HG03354 (cell line): ENCODE measurements around the gene STARD13.
A peak's percentile ranks its signal among the peaks of the same experiment; 100 is the strongest.

Source experiments
- ATAC-seq: cut with Tn5 transposase; IDR thresholded peaks from one replicate; pipeline ENCODE4 v1.9.1; 2021; ENCODE audit warnings: mild to moderate bottlenecking; ENCODE audit not compliant: unreplicated experiment, poor library complexity, severe bottlenecking

The STARD13 gene

DNA sequence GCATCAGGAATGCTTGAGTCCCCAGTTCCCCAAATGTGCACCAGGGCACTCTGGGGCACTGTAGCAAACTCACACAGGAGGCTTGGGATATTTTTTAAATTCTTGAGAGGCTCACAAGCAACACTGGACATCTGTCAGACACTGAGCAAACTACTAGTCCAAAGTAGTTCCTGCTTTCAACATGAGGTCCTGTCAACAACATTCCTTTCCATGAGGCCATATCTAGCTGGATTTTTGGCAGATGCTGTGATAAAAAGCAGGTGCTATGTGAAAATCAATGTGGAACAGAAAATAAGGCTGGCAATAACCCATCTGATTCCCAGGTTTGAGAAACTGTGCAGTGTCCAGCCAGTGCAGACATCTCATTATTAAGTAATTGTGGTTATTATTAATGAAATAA lies 50.5 kb downstream of the STARD13 start:
- ATAC-seq, result no peak

DNA sequence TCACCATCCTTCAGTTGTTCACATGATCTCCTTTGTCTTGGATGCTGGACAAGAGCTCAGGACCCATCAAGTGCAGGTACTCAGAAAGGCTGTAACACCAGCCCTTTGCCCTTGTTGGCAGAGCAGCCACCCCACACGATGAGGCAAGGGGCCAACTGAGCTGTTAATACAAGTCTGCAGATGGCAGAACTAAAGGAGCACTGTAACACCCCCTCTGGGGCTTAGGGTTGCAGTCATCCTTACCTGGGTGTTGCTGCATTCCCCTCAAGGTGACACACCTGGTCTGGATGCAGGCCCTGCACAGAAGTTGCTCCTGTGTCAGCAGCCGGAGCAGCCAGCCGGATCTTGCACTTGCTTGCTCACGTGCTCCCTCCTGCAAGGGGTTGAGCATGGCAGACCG lies 52.0 kb downstream of the STARD13 start:
- ATAC-seq, result no peak

DNA sequence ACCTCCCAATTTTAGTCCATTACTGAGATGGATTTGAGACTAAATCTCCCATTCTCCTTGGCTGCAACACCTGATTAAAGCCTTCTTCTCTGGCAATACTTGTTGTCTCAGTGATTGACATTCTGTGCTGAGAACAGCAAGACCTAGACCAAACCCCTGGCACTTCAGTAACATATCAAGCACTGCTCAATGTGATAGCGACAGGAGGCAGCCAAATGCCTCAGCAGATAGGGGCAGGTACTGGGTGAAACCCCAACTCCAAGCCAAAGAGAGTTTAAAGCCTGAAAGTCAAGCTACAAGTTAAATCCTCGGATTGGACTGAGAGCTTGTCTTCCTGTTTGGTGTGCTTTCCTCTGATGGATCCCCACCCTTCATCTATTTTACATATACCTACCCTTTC lies 52.7 kb downstream of the STARD13 start:
- no peak for ATAC-seq

DNA sequence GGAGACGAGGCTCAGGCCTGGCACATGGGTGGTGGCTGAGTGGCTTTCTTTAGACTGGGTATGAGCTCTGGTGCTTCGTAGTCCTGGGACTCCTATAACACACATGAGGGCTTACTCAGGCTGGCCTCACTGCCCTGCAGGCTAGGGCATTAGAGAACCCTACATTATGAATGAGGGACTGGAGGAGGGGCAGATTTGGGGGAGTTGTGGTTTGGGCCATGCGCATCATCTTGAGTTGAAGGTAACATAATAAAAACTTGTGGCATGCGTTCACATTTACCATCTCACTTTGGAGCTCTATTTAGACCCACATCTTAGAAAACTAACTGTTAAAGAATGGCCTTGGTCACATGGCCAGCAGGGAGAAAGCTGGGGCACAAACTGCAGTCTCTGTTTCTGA lies 54.2 kb downstream of the STARD13 start:
- ATAC-seq, result no peak

DNA sequence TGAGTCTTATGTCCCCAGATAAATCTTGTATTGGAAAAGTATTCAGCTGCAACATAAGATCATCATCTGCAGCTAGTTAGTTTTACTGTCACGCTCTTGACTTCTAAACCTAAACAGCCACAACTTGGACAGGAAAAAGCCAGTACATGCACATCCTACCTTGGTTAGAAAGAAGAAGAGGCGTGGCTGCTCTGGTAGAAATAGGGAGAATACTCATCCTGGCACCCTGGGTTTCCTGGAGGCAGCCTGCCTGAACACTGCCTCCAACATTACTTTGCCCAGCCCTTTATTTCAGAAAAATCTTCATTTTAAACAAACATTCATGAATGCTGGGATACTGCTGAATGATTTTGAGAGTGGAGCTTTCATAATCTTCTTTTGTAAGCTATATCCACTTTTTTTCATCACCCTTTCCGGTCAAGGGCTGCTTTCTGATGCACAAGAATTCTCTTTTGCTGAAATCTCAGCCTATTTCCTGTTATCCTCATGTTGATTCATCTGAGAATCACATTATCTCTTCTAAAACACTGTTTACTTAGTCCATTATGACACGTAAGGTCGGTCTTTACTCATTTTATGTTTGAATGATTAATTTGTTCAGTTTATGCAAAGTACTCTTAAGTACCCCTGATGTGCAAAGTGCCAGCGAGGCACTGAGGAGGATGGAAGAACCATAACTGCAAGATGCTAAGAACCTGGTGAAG lies 55.2 kb downstream of the STARD13 start:
- ATAC-seq, result no peak

DNA sequence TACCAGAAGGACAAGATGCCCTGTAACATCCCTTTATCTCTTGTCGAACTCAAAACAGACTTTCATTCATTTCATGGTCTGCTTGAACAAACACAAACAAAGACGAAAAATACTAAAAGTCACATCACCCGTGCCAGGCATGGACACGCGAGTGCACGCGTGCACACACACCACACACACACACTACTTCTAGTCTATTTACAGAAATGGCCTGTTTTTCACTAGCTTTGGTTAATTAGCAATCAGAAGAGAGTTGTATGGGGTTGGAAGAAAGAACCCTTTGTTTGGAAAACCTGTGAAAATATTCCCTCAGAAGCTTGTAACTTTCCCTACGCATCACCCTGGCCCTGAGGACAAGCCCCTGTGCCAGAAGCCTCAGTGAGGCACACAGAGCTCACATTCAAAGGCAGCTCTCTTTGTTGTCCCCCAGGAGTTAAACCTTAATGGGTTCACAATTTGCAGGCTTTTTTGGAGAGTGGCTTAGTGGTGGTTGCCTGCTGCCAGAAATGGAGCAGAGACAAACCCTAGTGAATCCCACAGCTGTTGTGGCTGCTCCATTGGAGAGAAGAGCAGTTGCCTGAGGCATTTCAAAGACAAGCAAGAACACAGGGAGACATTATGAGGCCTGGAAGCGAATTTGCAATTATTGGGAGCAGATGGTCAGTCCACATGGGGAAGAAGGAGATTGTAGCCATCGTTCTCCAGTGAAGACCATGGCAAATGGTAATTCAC lies 55.9 kb downstream of the STARD13 start:
- ATAC-seq, result no peak

DNA sequence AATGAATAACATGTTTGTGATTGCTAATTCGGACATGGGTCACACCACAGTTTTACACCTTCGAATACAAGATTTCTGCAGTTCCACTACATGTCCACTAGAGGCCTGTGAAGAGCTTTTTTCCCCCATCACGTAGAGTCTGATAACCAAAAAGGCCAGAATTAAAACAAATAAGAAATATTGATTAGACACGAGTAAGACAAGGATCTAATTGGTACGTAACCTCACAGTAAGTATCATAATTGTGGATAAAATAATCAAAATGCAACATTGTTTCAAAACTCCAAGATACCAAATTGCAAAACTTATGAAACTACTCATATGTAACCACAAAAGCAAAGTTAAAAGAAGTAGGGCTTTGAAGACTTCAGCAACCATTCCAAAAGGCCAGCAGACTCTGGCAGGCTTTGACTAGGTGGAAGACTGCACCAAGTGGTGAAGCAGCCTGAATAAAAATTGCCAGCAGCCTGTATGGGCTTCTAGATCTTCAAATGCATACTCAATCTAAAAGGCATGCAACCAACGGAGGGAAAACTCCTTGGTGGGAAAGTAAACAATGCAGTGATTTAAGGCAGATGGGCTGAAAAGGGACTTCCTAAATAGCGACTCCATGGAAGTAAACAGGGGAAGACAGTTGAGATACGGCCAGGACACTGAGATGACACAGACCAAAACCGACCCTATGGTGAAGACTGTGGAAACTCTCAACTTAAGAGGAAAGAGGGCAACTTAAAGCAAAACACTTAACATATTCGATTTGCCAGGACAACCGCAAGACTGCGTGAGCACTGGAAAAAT lies 56.7 kb downstream of the STARD13 start:
- ATAC-seq, result peak; percentile 84

DNA sequence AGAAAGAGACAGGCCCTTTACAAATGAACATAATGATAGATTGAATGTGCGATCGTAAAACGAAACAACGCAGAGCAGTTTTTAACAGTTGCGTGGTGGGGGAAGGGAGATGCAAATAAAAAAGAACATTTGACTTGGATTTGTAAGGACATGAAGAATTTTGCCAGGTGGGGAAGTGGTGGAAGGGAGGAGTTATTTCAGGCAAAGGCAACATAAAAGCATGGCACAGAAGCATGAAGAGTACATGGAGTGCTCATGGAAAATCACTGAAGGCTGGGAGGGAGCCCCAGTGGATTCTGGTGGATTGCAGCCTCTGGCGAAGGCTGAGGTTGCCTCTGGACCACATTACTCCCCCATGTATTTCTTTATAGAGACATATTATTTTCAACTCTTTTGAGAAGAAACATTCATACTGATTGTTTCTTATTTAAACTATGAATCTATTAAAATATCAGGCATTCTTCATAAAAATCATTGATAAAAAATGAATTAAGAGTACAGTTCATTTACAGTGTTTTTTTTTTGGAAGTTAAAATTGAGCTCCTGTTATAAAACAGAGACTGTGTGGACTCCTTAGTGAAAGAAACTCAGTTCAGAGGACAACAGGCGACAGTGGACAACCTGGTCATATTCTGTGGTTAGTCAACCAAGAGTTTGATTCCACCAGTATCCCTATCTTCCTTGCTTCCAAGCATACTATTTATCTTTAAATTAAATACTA lies 57.5 kb downstream of the STARD13 start:
- ATAC-seq, result peak; percentile 12

DNA sequence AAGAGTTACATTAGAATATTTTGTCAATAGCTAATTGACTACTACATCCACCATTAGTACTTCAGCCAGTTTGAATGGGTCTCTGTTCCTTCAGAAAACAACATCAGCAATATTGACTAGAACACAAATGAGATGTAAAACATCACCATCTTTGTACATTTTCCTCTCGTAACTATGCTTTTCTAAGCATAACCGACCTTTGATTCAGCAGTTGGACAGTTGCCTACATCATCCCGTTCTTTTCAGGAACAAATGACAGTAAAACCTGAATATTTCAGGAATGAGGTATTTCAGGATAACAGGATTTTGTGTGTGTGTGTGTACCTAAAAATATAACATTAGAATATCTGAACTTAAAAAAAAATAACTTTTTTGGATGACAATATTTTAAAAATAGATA lies 60.9 kb downstream of the STARD13 start:
- no peak for ATAC-seq

DNA sequence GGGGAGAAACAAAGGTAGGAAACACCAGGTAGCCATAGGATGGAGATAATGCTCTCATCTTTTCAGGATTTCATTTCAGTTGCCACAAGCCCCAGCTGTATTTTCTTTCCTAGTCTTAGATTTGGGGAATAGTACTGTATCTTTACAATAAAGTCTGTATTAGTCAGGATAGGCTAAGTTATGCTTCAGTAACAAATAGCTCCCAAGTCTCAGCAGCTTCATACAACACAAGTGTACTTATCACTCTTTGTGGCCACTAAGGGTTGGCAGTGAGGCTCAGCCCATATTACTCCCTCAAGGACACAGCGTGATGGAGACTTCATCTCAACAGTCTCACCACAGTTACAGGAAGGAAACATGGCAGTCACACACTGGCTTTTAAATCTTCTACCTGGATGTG lies 61.4 kb downstream of the STARD13 start:
- ATAC-seq, result no peak

DNA sequence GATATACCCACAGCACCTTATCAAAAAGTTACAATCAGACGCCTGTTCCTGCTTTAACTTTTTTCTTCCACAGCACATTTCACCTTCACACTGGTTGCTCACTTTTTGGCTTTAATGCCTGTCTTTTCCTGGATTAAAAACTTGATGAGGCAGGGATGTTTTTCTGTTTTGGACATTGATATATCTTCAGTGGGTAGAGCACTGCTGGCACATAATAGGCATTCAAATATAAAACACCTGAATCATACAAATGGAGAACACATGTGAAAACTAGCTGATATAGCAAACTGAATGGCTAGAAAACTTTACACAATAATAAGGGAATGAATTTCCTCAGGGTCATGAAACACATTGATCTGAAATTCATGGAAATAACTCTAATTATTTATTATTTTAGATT lies 65.6 kb downstream of the STARD13 start:
- ATAC-seq, result no peak

DNA sequence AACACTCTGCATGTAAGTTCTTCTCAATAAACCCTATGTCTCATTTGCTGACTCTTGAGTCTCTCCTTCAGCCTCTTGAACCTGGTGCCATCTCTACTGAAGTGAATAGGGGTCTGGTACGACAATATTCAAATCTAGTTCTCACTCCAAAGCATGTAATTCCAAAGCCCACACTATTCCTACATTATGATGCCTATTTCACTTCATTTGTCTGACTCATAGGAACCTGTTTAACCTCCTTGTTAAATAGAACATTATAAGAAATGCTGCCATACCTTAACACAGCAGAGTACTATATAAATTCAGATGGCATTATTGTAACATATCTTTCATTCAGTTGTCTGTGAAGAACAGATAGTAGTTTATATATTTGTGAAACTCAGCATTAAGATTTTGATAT lies 67.1 kb downstream of the STARD13 start:
- no peak for ATAC-seq

DNA sequence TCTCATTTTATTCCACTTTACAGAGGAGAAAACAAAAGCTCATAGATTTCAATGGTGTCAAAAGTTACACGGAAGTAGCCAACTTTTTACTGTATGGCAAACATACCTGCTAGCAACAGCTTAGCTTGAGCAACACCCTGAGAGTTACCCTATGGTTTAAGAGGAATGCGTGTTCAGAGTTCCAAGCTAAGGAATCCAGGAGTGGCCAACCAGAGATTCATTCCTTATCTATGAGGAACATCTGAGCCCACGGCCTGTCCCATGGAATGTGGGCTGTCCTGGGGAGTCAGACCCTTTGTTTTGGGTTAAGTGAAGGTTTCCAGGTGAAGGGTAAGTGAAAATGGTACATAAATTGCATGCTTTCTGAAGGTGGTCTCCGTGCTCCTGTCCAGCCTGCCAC lies 67.5 kb downstream of the STARD13 start:
- ATAC-seq, result no peak

DNA sequence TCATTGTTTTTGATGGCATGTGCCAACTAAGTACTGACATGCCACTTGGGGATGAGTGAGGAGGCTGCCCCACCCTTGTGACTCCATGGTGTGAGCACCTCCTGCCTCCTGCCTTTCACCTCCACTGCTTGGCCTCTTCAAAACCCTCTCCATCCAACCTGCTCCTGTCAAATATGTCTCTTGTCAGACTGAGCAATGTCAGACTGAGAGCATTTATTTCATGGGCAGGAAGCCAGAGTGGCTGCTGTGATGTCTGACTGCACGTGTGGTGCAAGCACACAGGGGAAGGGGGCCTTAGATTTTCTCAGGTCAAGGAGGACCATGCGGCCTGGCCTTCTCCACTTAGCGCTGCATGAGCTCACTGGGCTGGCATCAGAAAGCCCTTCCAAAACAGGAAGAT lies 68.3 kb downstream of the STARD13 start:
- no peak for ATAC-seq

DNA sequence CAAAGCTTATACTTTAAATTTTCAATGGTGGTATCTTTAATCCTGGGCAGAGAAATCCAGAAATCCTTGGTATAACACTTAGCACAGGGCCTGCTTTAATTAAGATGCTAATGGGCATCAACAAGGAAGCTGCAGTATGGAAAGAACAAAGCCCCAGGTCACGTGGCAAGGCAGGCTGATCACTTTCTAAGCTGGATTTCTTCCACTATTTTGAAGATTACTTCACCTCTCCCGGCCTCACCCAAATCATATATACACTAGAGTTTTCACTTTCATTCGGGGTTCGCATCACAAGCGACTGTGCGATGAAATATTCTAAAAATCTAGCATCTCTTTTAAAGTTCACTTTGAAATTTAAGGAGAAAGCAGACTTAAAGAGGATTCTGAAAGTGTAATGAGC lies 71.8 kb downstream of the STARD13 start:
- ATAC-seq, result no peak

DNA sequence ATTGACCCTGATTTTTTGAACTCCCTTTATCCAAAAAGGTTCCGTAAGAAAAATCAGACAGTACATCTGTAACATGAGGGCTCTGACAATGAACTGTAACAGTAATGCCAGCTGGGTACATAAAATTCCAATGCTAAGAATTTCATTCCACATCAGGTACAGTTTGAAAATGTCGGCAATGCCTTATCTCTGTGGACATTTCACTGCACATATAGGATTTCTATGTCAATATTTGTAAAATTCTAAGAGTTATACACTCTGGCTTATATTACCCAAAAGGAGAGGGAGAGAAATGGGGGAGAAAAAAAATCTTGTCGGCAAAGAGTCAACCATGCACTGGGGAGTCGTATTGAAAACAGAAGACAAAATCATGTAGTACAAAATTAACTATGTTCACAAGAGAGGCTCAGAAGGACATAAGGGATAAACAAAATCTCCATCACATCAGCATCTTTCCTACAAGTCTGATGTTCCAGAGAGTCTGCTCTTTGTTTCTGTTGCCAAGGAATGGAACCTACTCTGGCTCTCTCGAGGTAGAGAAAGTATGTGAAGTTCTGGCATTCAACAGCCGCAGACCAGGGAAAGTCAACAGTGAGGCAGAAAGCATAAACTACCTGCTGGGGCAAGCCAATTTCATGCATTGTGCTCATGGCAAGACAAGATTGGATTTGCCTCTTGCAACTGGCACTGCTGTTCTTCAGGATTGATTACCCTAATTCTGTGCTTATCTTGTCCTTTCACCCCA lies 72.4 kb downstream of the STARD13 start:
- ATAC-seq, result no peak

DNA sequence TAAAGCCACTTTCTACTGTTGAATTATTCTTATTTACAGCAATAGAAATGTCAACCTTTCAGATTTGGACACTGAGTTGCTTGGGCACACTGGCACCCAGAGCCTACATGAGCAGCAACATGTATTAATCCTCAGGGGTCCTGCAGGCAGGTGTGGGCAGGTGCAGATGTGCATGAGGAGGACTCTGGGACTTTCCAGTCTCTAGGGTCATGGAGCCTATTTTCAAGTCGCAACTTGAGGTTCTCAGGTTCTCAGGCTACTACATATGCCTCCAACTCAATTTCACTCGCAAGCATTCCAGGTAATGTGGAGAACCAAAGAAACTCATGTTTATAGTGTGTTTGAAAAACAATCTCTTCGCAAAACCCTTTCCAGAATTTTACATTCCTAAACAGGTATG lies 73.2 kb downstream of the STARD13 start:
- no peak for ATAC-seq

DNA sequence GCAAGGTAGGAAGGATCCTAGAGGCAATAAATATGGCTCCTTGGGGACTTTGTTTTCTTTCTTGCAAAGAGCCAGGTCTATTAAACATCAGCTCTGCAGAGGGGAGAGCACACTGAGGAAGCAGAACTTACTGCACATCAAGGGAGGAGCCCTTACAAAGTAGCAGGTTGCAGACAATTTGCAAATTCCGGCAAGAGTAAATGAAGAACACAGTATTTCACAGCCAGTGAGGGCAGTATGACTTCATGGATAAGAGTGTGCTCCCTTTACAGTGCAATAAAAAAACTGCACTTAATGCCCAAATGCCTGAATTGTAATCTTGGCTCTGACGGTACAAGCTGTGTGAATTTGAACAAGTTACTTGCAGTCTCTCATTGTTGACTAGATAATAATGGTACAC lies 75.5 kb downstream of the STARD13 start:
- ATAC-seq, result no peak
